Left colon (tissue), 2 donors: ENCODE data around the gene MORN4. TPM values are rescaled to one million over a fixed set of nuclear protein-coding genes. Genes with fewer than 3 reads are reported as not detected.
A peak's percentile ranks its signal among the peaks of the same experiment; 100 is the strongest.
"Not testable (repeated sequence)": the region's sequence is repeated elsewhere in the genome, so short reads cannot be mapped to it uniquely, and the experiment has no call there.

Source experiments
- ATAC-seq: fragments of 200-7000 bp; cut with Tn5 transposase; one replicate; pipeline ENCODE4 v1.9.1; 2020; ENCODE audit warnings: mild to moderate bottlenecking, moderate library complexity
- DNase-seq, 2 donors: peaks; one replicate each; pipeline ENCODE4 v3.0.0-alpha.2; 2020
- intact Hi-C, 2 donors: fragments of 100-400 bp; cut with DNase I in 1 of 2; cut with micrococcal nuclease in 1 of 2; formaldehyde crosslinking; loops; one replicate each; pipeline versions ENCODE4 v1.11.2 to v1.14.0; 2022; cut with DNase I, micrococcal nuclease
- total RNA-seq, 2 donors: library from RNA; stranded (reverse); fragmentation: NEBNext Ultra II Directional; extraction: Animal tissue kit (Norgen Biotek cat#: 25700); gene quantifications; one replicate each; pipeline ENCODE4 v1.2.1, GENCODE V29; 2021
- donor health status: DM: no; HTN: no; CAD: no.
- donor health status: DM: yes; HTN: yes; CAD: no.

MORN4 gene
- total RNA-seq, 2 donors from 2014 or later: 1.3 to 1.6 TPM

DNA sequence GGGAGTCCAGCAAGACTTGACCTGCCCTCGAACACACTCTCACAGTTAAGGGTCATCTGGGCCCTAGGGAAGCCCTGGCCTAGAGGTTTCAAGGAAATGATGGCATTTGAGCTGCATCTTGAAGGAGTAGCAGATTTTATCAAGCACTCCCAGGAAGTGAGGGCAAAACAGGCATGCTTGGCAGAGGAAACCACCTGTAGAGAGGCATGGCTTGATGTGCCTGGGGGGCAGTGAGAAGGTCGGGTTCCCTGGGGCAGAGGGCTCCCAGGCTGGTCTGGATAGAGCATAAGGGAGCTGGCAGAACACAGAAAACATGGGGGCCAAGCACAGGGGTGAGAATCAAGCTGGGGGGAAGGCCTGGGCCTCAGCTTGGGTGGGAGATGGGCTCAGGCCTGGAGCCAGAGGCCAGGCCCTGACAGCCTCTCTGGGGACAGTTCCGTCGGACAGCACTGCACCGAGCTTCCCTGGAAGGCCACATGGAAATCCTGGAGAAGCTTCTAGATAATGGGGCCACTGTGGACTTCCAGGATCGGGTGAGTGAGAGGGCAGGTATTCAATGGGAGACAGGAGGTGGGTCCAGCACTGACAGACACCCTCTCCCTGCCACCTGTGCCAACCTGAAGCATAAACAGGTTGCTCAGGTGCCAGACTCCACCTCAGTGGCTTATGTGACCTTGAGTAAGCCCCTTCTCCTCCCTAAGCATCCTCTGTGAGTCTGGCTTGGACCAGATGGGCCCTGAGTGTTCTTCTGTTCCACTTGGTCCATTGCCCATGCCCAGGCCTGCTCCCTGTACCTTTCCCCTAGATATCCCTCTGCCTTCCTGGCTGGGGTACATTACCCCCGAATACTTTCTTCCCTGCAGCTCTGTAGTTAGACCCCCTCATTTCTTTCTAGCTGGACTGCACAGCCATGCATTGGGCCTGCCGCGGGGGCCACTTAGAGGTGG lies 52.6 kb downstream of the MORN4 start:
- DNase-seq: no peak
- intact Hi-C loops: no loop called here

DNA sequence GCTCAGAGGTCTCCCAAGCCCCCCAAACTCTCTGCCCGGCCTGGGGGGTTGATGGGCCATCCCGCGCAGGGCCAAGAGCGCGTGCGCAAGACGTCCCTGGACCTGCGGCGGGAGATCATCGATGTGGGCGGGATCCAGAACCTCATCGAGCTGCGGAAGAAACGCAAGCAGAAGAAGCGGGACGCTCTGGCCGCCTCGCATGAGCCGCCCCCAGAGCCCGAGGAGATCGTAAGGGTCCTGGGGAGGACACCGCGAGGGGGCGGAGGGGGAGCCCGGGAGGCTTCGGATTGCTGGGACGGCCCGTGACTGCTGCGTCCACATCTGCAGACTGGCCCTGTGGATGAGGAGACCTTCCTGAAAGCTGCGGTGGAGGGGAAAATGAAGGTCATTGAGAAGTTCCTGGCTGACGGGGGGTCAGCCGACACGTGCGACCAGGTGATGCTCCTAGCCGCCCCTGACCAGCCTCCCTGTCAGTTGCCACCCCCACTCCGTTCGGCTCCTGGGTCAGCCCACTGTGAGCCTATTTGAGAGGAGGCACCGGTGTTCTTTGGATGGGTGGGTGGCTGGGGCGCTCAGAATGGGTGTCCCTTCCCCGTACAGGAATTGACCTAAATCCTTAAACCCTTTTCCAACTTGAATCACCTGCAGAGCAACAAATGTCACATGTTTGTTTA lies 55.0 kb downstream of the MORN4 start:
- DNase-seq (no peak), ATAC-seq (no peak)
- intact Hi-C loops: no loop called here

More for the DNA sequence above, 52.6 kb downstream of the MORN4 start:
- ATAC-seq: no peak

DNA sequence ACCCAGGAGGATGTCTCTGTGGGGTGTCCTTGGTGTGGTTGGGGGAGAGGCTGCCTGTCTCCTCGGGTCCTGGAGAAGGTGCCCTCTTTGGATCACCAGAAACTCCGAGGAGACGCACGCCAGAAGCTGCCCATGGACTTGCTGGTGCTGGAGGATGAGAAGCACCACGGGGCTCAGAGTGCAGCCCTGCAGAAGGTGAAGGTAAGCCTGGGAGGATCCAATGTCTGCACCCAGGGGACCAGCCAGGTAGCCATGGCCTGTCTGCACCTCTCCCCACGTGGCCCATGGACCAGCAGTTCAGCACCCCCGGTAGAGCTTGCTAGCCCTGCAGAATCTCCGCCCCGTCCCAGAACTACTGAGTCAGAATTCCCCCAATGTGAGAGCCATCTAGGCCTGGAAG lies 55.6 kb downstream of the MORN4 start:
- intact Hi-C loops: no loop called here
- ATAC-seq: no peak
- no peak for DNase-seq

DNA sequence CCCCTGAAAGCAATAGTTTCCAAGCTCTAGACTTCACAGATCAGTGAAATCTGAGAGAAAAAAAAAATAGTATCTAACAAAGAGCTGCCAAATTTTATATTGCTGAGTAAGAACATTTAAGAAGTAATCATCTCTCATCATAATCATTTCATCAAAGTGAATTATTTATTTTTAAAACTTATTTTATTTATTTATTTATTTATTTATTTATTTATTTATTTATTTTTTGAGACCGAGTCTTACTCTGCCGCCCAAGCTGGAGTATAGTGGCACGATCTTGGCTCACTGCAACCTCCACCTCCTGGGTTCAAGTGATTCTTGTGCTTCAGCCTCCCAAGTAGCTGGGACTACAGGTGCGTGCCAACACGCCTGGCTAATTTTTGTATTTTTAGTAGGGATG lies 56.8 kb downstream of the MORN4 start:
- DNase-seq, intact Hi-C loops, ATAC-seq: not testable (repeated sequence)

DNA sequence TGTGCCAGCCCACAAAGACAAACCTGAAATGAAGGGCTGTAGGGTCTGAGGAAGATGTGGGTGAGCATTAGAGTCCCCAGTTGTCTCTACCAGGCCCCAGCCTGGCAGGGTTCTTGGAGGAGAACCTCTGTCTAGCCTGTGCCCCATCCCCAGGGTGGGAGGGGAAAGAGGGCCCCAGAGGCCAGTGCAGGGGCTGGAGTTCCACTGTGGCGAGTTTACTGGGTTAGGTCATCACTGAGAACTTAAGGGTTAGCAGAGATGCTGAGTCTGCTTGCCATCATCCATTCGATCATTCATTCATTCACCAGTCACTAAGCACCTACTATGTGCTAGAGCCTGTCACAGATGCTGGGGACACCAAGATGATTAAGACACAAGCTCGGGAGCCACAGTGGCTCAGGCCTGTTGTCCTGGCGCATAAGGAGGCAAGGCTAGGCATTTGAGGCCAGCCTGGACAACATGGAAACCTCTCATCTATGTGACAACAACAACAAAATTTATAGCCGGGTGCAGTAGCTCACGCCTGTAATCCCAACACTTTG lies 58.1 kb downstream of the MORN4 start:
- intact Hi-C loops: no loop called here

DNA sequence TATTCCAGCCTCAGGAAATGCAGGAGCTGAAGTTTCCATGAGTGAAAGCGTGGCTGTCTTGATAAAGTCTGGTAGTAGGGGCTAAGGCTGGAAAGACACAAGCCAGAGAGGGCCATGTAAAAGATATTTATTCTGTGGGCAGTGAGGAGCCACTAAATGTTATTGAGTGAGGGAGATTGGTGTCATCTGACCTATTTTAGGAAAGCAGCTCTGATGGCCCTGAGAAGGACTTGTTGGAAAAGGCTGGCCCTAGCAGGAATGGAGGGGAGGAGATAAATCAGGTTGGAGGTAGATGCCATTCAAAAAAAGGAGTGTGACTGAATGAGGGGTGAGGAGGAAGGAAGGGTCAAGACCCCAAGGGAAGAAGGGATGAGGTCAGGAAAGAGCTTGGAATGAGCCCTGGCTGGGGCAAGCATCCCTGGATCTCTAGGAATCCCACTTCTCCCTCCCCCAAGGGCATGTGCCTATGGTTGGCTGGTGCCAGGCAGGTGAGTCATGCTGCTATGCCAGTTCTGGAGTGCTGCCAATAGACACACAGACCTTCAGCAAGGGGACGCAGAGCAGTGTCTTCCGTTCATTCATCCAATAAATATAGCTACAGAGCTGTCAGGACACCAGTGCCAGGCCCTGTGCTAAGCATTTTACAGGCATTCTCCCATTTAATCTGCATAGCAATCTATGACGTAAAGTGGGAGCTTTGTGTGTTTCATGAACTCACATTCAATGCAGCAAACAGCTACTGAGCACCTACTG lies 58.8 kb downstream of the MORN4 start:
- intact Hi-C loops: no loop called here
- DNase-seq (peak; percentile 39 to 60), ATAC-seq (peak; percentile 88)

More for the DNA sequence above, 58.1 kb downstream of the MORN4 start:
- DNase-seq: no peak
- ATAC-seq: no peak

DNA sequence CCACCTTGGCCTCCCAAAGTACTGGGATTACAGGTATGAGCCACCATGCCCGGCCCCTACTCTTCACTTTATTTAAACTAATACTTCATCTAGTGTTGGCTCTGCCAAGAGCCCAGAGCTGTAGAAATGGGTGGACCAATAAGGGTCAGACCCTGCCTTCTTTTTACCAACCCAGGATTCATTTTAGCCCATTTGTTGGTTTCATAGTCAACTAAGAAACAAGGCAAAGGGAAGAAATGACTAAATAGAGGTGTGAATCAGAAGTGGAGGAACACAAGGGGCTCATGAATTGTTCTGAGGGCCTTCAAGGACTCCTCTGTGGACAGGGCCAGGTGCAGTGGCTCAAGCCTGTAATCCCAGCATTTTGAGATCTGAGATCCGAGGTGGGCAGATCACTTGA lies 59.6 kb downstream of the MORN4 start:
- no peak for ATAC-seq
- intact Hi-C loops: no loop called here
- DNase-seq: no peak

DNA sequence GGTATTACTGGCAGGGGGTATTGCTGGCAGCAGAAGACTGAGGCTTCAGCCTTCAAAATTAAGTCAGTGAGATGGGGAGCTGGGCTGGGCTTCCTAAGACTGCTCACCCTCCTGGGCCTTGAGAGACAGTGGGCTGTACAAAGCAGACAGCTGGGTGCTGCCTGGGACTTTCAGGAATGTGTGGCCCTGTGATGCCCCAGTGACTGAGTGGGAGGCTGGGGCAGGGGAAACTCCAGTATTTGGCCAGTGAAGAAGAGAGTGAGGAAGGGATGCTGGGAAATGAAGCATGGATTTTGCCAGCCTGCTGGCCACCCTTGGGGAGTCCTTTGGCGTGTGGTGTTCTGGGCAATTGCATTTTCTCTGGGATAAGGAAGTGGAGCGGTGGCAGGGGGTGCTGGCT lies 60.3 kb downstream of the MORN4 start:
- DNase-seq: no peak
- no peak for ATAC-seq
- intact Hi-C loops: no loop called here

DNA sequence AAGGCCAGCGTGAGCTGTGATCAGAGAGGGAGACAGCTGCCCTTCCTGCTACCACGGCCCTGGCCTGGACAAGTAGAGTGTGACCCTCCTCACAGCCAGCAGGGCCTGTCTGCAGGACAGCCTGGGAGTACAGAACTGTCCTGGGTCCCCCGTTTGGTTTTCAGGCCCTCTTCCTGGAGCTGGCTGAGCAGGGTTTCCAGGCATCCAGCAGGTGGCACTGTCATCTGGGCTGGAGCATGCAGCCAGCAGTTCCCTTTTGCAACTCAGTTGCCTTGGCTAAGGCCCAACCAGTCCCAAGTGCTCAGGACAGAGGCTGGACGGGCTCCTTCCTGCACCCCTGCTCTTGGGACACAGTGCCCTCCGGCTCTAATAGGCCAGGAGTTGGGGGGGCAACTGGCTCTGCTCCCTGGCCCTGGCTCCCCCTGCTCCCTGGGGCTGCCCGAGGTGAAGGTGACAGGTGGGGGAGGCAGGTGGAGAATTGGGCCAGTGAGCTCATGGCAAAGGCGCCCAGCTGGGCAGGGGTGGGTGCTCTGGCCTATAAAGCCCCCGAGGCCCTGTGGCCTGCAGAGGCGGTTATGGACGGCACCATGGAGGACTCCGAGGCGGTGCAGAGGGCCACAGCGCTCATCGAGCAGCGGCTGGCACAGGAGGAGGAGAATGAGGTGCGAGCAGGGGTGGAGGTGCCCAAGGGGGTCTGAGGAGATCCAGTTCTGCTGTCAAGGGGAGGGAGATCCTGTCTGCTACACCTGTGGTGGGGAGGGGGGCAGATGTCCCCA lies 60.9 kb downstream of the MORN4 start, which contains the start of gene ANKRD2:
ANKRD2 (plus strand) TSS at position 566 of the 776 bp plus-strand sequence; CDS start at position 576, 10 bp downstream.
- DNase-seq (peak; percentile 66 to 79), ATAC-seq (peak; percentile 86)
- intact Hi-C loops: no loop called here

DNA sequence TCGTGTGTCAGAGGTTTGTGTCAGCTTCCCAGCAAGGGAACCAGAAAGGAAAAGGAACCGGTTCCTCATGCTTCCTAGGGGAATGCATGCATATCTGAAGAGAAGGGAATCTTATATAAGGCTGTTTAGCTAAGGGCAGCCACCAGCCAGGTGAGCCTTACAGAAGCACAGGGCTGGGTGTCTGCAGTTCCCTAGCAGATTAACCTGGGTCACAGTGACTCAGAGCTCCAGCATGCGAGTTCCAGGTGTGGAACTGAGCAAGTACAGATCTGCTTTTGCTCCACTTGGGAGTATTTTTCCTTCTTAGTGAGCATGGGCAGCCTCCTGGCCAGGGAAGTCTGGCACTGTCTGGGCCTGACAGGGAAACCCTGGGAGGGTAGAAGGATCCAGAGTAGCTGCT lies 61.7 kb downstream of the MORN4 start:
- no peak for ATAC-seq
- DNase-seq: no peak
- intact Hi-C loops: no loop called here

DNA sequence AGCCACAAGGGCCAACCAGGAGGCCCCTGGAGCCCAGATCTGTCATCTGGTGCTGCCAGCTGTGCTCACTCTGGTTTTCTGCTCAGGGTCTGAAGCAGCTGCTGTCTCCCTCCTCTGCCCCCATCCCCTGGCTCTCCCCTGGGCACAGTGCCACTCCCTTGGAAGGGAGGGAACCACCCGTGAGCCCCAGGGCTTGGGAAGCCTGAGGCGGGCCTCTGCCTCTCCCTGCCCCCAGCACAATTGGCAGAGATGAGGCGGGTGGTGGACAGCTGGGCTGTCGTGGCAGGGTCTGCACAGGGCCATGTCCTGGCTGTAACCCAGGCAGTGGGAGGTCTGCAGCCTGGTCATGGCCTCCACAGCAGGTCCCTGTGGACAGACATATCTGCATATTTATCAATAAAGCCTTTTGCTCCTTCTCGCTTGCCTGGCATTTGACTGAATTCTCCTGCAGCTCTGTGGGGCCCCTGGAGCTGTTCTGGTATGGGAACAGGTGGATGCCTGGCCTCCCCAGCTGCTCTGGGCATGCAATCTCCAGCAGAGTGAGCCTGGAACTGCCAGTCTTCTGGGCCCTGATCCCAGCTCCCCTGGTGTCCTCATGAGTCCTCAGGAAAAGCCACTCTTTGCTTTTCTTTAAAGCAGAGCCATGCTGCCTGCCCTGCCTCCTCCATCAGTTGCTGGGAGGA lies 62.4 kb downstream of the MORN4 start:
- DNase-seq (no peak), ATAC-seq (no peak)
- intact Hi-C loops: no loop called here

DNA sequence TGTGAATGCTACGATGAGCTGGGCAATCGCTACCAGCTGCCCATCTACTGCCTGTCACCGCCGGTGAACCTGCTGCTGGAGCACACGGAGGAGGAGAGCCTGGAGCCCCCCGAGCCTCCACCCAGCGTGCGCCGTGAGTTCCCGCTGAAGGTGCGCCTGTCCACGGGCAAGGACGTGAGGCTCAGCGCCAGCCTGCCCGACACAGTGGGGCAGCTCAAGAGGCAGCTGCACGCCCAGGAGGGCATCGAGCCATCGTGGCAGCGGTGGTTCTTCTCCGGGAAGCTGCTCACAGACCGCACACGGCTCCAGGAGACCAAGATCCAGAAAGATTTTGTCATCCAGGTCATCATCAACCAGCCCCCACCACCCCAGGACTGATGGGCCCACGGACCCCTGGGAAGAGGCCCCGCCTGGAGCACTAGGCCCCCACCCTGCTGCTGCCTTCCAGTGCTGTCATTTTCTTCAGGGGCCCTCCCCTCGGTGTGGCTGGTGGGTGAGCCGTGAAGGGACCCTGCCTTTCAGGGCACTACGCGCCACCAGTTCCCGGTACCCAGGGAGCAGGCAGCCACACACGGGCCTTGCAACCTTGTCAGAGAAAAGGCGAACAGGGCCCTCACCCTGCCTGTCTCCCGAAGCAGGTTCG lies 63.0 kb downstream of the MORN4 start:
- ATAC-seq (no peak), DNase-seq (no peak)
- intact Hi-C loops: no loop called here

DNA sequence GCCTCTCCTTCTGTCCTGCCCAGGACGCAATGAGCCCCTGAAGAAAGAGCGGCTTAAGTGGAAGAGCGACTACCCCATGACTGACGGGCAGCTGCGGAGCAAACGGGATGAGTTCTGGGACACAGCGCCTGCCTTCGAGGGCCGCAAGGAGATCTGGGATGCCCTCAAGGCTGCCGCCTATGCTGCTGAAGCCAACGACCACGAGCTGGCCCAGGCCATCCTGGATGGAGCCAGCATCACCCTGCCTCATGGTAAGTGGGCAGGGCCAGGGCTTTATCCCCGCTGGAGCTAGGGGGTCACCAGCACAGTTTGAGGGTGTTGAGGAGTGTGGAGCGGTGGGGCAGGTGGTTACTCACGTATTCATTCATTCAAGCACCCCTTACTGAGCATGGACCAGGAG lies 65.4 kb downstream of the MORN4 start:
- ATAC-seq: no peak
- intact Hi-C loops: no loop called here
- DNase-seq: no peak

DNA sequence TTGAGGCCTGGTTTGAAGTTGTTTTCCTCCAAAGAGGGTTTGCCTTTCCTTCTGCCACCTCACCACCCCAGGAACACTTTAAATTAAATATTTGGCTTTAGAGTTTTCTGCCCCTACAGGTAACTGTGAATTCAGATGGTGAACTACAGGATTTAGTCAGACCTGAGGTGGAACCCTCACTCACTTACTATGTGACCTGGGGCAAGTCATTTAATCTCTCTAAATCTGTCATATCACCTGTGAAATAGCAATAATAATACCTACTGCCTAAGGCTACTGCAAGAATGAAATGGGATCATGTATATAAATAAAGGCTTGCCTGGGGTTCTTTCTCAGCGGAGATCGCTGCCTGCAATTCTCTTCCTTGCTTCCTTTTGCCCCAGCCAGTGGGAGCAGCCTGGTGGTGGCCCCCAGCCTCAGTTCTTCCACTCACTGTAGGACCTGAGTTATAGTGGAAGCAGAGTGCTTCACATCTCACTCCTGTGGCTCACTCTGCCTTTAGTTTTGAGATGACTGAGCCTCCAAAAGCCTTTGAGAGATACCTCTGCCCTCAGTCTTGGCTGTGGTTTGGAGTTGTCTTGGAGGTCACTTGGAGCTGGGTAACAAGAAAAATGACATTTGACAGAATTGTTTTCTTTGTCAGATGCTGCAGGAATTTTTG lies 66.8 kb downstream of the MORN4 start:
- DNase-seq (no peak), ATAC-seq (no peak)
- intact Hi-C loops: no loop called here

DNA sequence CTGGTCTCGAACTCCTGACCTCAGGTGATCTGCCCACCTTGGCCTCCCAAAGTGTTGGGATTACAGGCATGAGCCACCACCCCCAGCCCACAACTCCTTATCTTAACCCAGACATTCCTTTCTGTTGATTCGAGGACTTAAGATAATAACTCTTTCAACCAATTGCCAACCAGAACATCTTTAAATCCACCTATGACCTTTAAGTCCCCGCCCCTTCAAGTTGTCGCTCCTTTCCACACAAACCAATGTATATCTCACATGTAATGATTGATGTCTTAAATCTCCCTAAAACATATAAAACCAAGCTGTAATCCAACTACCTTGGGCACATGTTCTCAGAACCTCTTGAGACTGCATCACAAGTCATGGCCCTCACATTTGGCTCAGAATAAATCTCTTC lies 68.5 kb downstream of the MORN4 start:
- ATAC-seq (no peak), DNase-seq (no peak)
- intact Hi-C loops: no loop called here
